HEK293T (cell line): ENCODE measurements around the gene EXOC6B.

Experiments used
- BHLHE40 ChIP-seq: fragments of 450-650 bp; IDR thresholded peaks from 2 replicates; pipeline ENCODE4 v1.6.1; 2016; ENCODE audit warnings: mild to moderate bottlenecking, moderate library complexity, borderline replicate concordance
- FOXM1 ChIP-seq: fragments of 450-650 bp; IDR thresholded peaks from 2 replicates; pipeline ENCODE4 v1.6.1; 2017; ENCODE audit warnings: mild to moderate bottlenecking, borderline replicate concordance
- NFRKB ChIP-seq: fragments of 450-650 bp; IDR thresholded peaks from 2 replicates; pipeline ENCODE4 v1.6.1; 2016; ENCODE audit warnings: mild to moderate bottlenecking, moderate library complexity
- SP1 ChIP-seq: fragments of 450-650 bp; IDR thresholded peaks from 2 replicates; pipeline ENCODE4 v1.6.1; 2017
- SUZ12 ChIP-seq: fragments of 450-650 bp; IDR thresholded peaks from 2 replicates; pipeline ENCODE4 v1.6.1; 2016; ENCODE audit warnings: mild to moderate bottlenecking
- TARDBP ChIP-seq: fragments of 450-650 bp; IDR thresholded peaks from 2 replicates; pipeline ENCODE4 v1.6.1; 2016

- no peak for TF ChIP-seq TARDBP
- TF ChIP-seq FOXM1 = no peak
- no peak for TF ChIP-seq SP1
- TF ChIP-seq SUZ12 = no peak
- TF ChIP-seq NFRKB = no peak
- no peak for TF ChIP-seq BHLHE40
These were observed 250.9 kb downstream of the EXOC6B start for GRCh38 chr2:72574886-72575285.
